Measurements from ENCODE around the gene PRCC.
A peak's percentile ranks its signal among the peaks of the same experiment; 100 is the strongest.

Gene PRCC, protein sequence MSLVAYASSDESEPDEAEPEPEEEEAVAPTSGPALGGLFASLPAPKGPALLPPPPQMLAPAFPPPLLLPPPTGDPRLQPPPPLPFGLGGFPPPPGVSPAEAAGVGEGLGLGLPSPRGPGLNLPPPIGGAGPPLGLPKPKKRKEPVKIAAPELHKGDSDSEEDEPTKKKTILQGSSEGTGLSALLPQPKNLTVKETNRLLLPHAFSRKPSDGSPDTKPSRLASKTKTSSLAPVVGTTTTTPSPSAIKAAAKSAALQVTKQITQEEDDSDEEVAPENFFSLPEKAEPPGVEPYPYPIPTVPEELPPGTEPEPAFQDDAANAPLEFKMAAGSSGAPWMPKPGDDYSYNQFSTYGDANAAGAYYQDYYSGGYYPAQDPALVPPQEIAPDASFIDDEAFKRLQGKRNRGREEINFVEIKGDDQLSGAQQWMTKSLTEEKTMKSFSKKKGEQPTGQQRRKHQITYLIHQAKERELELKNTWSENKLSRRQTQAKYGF

GRCh38 chr1:156767101-156767878 is at the start of gene PRCC:
Gene PRCC (plus strand): TSS chr1:156767535. CDS start chr1:156767772, 237 bp downstream.
- DNase-seq, result peak; percentile 100

DNA sequence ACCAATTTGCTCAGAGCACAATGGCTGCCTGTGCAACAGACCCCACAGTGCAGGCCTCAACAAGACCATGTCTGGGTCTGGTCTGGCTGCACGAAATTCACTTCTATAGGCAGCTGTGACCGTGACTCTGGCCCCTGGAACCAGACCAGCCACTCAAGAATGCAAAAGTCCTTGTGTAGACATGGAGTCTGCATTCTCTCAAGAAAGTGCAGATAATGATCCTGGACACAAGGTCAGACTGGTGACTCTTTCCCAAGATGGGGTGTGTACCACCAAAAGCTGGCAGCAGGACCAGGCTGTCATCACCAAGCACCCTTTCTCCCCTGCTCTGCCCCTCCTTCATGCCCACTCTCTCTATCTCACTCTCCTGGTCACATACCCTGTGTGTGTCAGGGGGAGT is 46.2 kb upstream of the PRCC start:
- DNase-seq, result no peak

- DNase-seq, result no peak
These were observed 45.8 kb upstream of the PRCC start for GRCh38 chr1:156721535-156721934.

DNA sequence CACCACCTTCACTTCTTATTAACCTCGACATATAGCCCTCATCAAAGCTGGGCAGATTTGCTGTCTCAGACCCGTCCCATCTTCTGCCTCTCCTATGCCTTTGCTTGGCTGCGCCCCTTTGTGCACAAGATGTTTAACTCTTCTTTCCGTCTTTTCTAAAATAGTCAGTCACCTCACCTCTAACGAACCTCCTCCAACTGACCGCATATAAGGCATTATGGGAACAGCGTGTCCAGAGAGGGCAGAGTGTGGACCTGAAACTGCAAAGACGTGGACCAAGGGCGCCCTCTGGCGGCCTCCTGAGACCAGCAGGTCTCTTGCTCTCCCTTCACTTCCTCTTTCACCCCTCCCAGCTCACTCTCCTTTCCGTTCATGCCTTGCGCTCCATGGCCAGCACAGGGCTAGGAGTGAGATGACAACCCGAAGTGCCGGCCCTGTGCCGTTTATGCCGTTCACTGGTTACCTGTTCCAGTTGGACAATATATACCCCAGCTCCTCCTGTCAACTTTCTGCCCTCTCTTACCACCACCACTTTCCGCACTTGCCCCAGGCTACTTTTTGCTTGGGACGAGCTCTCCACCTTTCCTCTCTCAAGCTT is 41.6 kb upstream of the PRCC start:
- DNase-seq, result peak; percentile 84

- DNase-seq, result peak; percentile 64
These were observed 40.6 kb upstream of the PRCC start for GRCh38 chr1:156726549-156727226.

- DNase-seq, result no peak
These were observed 39.8 kb upstream of the PRCC start for GRCh38 chr1:156727492-156727891.

- peak; percentile 80 for DNase-seq
These were observed 39.3 kb upstream of the PRCC start, which contains the start of gene METTL25B for GRCh38 chr1:156727926-156728598. Gene METTL25B (plus strand): TSS chr1:156728469. CDS start chr1:156729105, 636 bp downstream.

- DNase-seq, result peak; percentile 97
These were observed 38.5 kb upstream of the PRCC start, which contains the start of gene ISG20L2 for GRCh38 chr1:156728599-156729462. Gene ISG20L2 (minus strand): TSS chr1:156728766. CDS start chr1:156727652, 1,114 bp downstream.

GRCh38 chr1:156733989-156734584 is 33.2 kb upstream of the PRCC start:
- DNase-seq, result no peak

DNA sequence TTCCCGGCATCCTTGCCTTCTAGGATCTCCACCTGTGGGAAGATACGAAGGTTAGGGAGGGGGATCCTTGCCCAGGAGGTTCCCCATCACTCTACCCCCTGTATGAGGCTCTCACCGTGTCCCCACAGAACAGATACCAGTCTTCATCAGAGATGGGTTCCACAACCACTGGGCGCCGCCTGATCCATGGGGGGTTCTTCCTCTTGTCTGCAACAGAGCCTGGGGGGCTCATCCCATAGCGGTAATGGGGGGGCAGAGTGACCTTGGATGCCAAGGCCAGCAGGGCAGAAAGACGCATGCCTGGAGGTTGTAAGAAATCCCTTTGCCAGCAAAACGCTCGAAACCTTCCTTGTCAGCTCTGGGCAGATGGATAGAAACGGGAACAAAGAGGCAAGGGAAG is 28.9 kb upstream of the PRCC start:
- DNase-seq, result no peak

- no peak for DNase-seq
These were observed 28.4 kb upstream of the PRCC start for GRCh38 chr1:156738916-156739315.

DNA sequence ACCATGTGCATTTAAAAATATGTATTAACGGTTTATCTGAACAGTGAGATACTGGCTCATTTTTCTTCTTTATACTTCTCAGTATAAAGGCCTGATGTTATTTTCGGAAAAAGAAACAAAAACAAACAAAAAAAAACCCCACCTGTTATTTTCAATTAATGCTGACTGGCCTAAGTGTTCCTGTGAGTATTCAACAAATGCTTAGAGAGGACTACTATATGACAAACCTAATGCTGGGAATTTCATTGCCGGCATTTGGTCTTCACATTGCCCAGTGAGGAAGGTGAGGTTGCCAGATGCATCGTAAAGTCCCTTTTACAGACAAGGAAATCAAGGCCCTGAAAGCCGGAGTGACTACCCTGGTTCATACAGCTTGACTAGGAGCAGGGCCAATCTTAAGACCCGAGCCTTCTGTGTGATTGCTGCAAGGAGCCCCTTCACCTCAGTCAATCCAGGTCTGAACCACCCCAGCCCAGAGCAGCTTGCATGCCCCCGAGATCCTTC is 27.0 kb upstream of the PRCC start:
- no peak for DNase-seq

- DNase-seq, result peak; percentile 99
These were observed 26.4 kb upstream of the PRCC start, which contains the start of gene MRPL24 for GRCh38 chr1:156740741-156741480. Gene MRPL24 (minus strand): TSS chr1:156741088. CDS start chr1:156738704, 2,384 bp downstream.

DNA sequence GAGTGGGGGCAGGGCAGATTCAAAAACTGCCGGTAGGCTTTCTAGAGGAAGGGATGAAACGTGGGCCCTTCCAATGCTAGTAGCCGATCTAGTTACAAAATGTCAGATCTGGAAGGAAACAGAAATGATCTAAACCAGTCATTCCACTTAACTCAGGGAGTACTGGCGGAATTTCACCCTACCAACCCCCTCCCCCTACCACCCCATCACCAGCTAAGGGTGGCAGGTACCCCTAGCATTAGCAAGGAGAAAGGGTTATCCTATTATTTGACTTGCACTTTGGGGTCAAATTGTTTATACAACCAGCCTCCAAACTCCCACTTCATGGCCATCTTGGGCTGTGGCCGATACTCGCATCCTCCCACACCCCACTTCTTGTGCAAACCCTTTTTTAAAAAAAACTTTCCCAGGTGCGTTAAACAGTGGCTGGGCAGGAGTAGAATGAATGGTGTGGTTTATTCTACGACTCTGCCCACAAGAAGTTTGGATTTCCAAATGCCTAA is 25.8 kb upstream of the PRCC start:
- no peak for DNase-seq

DNA sequence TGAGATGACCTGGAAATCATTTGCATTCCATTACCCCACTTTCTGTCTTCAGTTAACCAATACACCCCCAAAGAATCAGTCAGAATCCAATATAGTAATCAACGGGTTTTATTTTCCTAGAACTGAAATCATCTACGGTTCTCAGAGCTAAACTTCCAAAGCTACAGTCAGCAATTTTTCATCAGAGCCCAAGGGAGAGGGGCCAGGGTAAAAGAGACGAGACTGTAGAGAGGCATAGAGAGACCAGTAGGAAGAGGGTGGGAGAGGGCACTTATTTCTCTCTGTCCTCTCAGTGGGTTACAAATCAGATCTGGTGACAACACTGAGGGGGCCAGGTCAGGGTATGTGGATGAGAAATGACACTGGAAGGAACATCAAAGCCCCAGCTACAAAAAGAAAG is 25.3 kb upstream of the PRCC start:
- no peak for DNase-seq

DNA sequence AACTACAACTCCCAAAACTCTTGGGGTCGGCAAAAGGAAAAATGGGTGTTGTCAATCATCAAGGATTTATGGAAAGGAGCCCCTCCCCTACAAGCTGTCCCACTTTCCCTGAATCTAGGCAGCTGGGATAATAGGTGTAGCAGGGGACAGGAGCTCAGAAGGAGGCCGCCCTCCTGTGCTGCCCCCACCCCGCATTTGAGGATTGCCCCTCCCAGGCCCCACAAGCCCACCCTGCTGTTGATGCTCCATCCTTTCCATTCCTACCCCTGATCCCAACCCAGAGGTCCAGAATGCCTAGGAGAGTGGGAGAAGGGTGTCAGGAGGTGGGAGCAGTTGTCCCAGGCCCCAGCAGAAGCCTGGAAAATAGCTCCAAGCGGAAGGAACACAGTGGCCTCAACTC is 24.5 kb upstream of the PRCC start:
- DNase-seq, result no peak

DNA sequence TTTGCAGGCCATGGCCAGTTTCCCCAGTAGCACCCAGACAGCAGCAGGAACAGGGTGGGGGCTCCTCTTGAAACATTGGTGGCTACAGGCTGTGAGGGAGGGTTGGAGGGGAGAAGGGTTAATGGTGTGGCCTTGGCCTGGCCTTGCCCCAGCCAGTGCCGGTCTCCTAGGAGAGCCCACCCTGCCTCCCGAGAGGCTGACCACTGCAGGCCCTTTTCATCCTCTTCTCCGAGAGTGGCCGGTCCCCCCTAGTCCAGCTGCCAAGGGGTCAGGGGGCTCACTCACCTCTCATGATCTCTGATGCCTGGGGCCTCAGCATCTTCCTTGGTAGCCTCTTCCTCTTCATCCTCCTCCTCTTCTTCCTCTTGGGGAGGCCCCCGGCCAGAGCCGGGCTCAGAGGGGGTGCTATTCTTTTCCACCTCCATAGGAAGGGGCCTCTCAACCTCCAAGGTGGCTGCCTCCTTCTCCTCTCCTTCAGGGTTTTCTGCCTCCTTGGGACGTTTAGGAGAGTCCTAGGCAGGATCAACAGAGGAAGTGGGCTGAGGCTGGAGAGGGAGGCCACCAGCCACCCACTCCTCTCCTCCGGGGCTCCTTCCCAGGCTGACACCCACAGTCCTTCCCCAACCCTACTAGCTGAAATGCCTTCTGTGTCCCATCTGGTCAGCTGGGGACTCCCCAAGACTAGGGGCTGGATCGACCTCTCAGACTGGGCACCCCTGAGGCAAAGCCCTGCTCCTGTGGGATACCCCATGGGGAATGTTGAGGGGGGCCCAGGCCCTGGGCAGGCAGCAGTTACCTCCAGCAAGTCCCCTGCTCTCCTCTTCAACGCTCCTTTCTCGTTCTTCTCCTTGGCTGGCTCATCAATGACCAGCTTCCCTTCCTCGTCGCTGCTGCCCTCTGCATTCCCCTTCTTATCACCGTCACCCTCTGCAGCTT is 23.7 kb upstream of the PRCC start:
- no peak for DNase-seq

DNA sequence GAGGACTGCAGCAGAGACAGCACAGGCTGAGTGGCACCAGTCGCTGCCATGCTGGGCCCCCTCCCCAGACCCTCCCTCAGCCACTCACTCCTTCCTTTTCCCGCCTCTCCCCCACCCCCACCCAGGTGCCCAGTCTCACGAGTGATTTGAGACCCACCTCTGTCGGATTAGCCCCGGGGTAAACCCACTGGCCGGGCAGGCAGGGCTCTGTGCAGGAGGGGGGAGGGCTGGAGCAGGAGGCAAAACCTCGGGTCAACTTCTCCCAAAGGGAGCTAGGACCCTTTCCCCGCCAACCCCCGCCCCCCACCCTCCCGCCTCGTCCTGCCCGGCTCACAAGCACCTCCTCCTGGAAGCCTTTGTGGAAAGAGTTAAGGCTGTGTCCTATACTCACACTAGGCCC is 23.0 kb upstream of the PRCC start:
- no peak for DNase-seq

All from CD4-positive, alpha-beta T cell treated with Interleukin-10 for 1 hour (primary cell).